IMR-90 (cell line): ENCODE measurements around the gene RBKS. TPM values are rescaled to one million over a fixed set of nuclear protein-coding genes. Genes with fewer than 3 reads are reported as not detected.
A peak's percentile ranks its signal among the peaks of the same experiment; 100 is the strongest.

Experiments
- ATAC-seq: fragments of 200-7000 bp; cut with Tn5 transposase; 2 replicates; pipeline ENCODE4 v1.9.1; 2020; ENCODE audit warnings: low read depth, mild to moderate bottlenecking, moderate library complexity
- BruUV-seq: library from RNA; stranded (reverse); fragments of 400-500 nt; replicated peaks from 2 replicates; lab custom pipeline; 2021; lab: Mats Ljungman, UMichigan
- CTCF ChIA-PET: fragments of 300-600 bp; formaldehyde crosslinking; extraction: SDS; loops from one replicate; lab custom pipeline; 2021; ENCODE audit warnings: antibody characterized with exemption; lab: Yijun Ruan, JAX
- POLR2A ChIA-PET: fragments of 300-600 bp; sonication (Branson Sonifier 250); formaldehyde crosslinking; loops from one replicate; lab custom pipeline; 2022; ENCODE audit warnings: antibody characterized with exemption; ENCODE audit not compliant: unreplicated experiment; lab: Charles Lee
- DNase-seq: peaks from one replicate; pipeline ENCODE4 v3.0.0; 2013
- H2AFZ ChIP-seq: replicated peaks from 2 replicates; pipeline ENCODE3; 2013; ENCODE audit warnings: low read length, mild to moderate bottlenecking; ENCODE audit not compliant: poor library complexity
- H2AK5ac ChIP-seq: 2 replicates; pipeline ENCODE4 v1.6.1; 2013; ENCODE audit warnings: low read depth, low read length, inconsistent platforms
- H2AK9ac ChIP-seq: replicated peaks from 2 replicates; pipeline ENCODE3; 2013; ENCODE audit warnings: mild to moderate bottlenecking, low read depth, low read length, moderate library complexity; ENCODE audit not compliant: poor library complexity
- H2BK120ac ChIP-seq: 2 replicates; pipeline ENCODE4 v1.6.1; 2013; ENCODE audit warnings: low read depth, low read length, inconsistent platforms
- H2BK15ac ChIP-seq: 3 replicates; pipeline ENCODE4 v1.6.1; 2013; ENCODE audit warnings: low read depth, low read length, inconsistent platforms
- H2BK20ac ChIP-seq: 2 replicates; pipeline ENCODE4 v1.6.1; 2013; ENCODE audit warnings: low read depth, mild to moderate bottlenecking, inconsistent platforms, low read length, moderate library complexity
- H2BK5ac ChIP-seq: 2 replicates; pipeline ENCODE4 v1.6.1; 2013; ENCODE audit warnings: mild to moderate bottlenecking, low read depth, low read length, inconsistent platforms; ENCODE audit not compliant: poor library complexity, severe bottlenecking
- H3K14ac ChIP-seq: replicated peaks from 2 replicates; pipeline ENCODE4 v1.6.1; 2013; ENCODE audit warnings: low read depth, low read length, inconsistent platforms
- H3K18ac ChIP-seq: 2 replicates; pipeline ENCODE4 v1.6.1; 2013; ENCODE audit warnings: low read depth, low read length, control low read depth
- H3K23ac ChIP-seq: 2 replicates; pipeline ENCODE4 v1.6.1; 2013; ENCODE audit warnings: low read depth, low read length, inconsistent platforms
- H3K27ac ChIP-seq: 2 replicates; pipeline ENCODE4 v1.5.1; 2013; ENCODE audit warnings: mild to moderate bottlenecking, control low read depth, low read length; ENCODE audit not compliant: insufficient read depth
- H3K27me3 ChIP-seq: 2 replicates; pipeline ENCODE4 v1.6.1; 2013; ENCODE audit warnings: low read length; ENCODE audit not compliant: control insufficient read depth, insufficient read depth
- H3K36me3 ChIP-seq: 2 replicates; pipeline ENCODE4 v1.6.1; 2013; ENCODE audit warnings: low read length, mixed read lengths; ENCODE audit not compliant: control insufficient read depth, insufficient read depth
- H3K4ac ChIP-seq: 2 replicates; pipeline ENCODE4 v1.6.1; 2013; ENCODE audit warnings: low read depth, low read length, inconsistent platforms
- H3K4me1 ChIP-seq: 2 replicates; pipeline ENCODE4 v1.6.1; 2013; ENCODE audit warnings: low read length, mixed read lengths; ENCODE audit not compliant: control insufficient read depth, insufficient read depth
- H3K4me2 ChIP-seq: 2 replicates; pipeline ENCODE4 v1.6.1; 2013; ENCODE audit warnings: low read depth, mild to moderate bottlenecking, control low read depth, low read length, moderate library complexity
- H3K4me3 ChIP-seq: 2 replicates; pipeline ENCODE4 v1.5.1; 2013; ENCODE audit warnings: low read depth, mild to moderate bottlenecking, control low read depth, low read length, moderate library complexity; ENCODE audit not compliant: insufficient read depth
- H3K56ac ChIP-seq: 2 replicates; pipeline ENCODE4 v1.6.1; 2013; ENCODE audit warnings: low read length, inconsistent platforms; ENCODE audit not compliant: insufficient read depth; ENCODE audit errors: extremely low read depth
- H3K79me1 ChIP-seq, 2 experiments: 2 replicates each; pipeline ENCODE4 v1.6.1; 2013; ENCODE audit warnings: low read length in 2 of 2, inconsistent platforms in 1 of 2, low read depth in 1 of 2
- H3K9ac ChIP-seq: 2 replicates; pipeline ENCODE4 v1.6.1; 2013; ENCODE audit warnings: low read depth, low read length, control low read depth
- H3K9me1 ChIP-seq: 2 replicates; pipeline ENCODE4 v1.6.1; 2013; ENCODE audit warnings: low read length, inconsistent platforms; ENCODE audit not compliant: insufficient read depth
- H3K9me3 ChIP-seq: 2 replicates; pipeline ENCODE4 v1.6.1; 2013; ENCODE audit warnings: low read length; ENCODE audit not compliant: control insufficient read depth, insufficient read depth
- H4K20me1 ChIP-seq: 2 replicates; pipeline ENCODE4 v1.6.1; 2013; ENCODE audit warnings: low read length, inconsistent platforms; ENCODE audit not compliant: insufficient read depth
- H4K5ac ChIP-seq: 2 replicates; pipeline ENCODE4 v1.6.1; 2013; ENCODE audit warnings: mild to moderate bottlenecking, low read depth, low read length, control low read depth
- H4K8ac ChIP-seq, 2 experiments: 2 replicates each; pipeline ENCODE4 v1.6.1; 2013; ENCODE audit warnings: low read depth in 2 of 2, low read length in 2 of 2, control low read depth in 1 of 2, inconsistent platforms in 1 of 2
- H4K91ac ChIP-seq: 2 replicates; pipeline ENCODE4 v1.6.1; 2013; ENCODE audit warnings: low read depth, low read length, inconsistent platforms; ENCODE audit not compliant: insufficient read depth
- CHD1 ChIP-seq: IDR thresholded peaks from 2 replicates; pipeline ENCODE4 v1.6.1; 2012; ENCODE audit warnings: low read depth, low read length, improper control_type of control experiment
- FOS ChIP-seq: fragments of 150-350 bp; IDR thresholded peaks from 2 replicates; pipeline ENCODE4 v1.6.1; 2016; ENCODE audit warnings: low read depth, low read length
- MAFK ChIP-seq: IDR thresholded peaks from 2 replicates; pipeline ENCODE4 v1.6.1; 2012; ENCODE audit warnings: low read depth, low read length, improper control_type of control experiment
- MAZ ChIP-seq: IDR thresholded peaks from 2 replicates; pipeline ENCODE4 v1.6.1; 2012; ENCODE audit warnings: low read depth, mild to moderate bottlenecking, low read length, improper control_type of control experiment, moderate library complexity, borderline replicate concordance
- NFE2L2 ChIP-seq: fragments of 150-350 bp; IDR thresholded peaks from 2 replicates; pipeline ENCODE4 v1.6.1; 2016; ENCODE audit warnings: low read depth, mild to moderate bottlenecking, low read length
- WGBS, 2 experiments: methylation state at CpG; one replicate each; pipeline versions ENCODE4 v1.1.5 to v1.1.7; 2013; ENCODE audit warnings: missing lambda C conversion rate in 2 of 2; ENCODE audit not compliant: insufficient read length in 1 of 2; ENCODE audit errors: extremely low coverage in 2 of 2; 5-methylcytosine and 5-hydroxymethylcytosine counted together
- dilution Hi-C: fragments of 300-500 bp; cut with HindIII; formaldehyde crosslinking; loops from one replicate; pipeline ENCODE4 v1.14.3; 2018; ENCODE audit warnings: low sequenced_read_pairs; ENCODE audit not compliant: unreplicated experiment
- in situ Hi-C: fragments of 300-500 bp; cut with MboI; formaldehyde crosslinking; loops from 3 replicates; pipeline ENCODE4 v1.14.3; 2019; ENCODE audit warnings: low sequenced_read_pairs, inconsistent platforms, mixed read lengths
- intact Hi-C: fragments of 100-400 bp; cut with micrococcal nuclease; formaldehyde crosslinking; loops from 2 replicates; pipeline ENCODE4 v1.10.0; 2022
- polyA plus RNA-seq, 3 experiments: library from polyadenylated mRNA; depleted of rRNA; stranded (reverse); fragments of >200 nt; gene quantifications; 2 replicates each; pipeline ENCODE4 v1.2.3, GENCODE V29; 2012; ENCODE audit warnings: low replicate concordance in 1 of 3
- total RNA-seq: library from RNA; depleted of rRNA; stranded (reverse); fragments of >200 nt; gene quantifications from 2 replicates; pipeline ENCODE4 v1.2.3, GENCODE V29; 2012

Gene RBKS
- total and polyA plus RNA-seq, 2 of the 4 experiments (the other 2 are of a cell fraction) = 1.1 to 1.4 TPM

GRCh38 chr2:27756544-27757498, 133.4 kb downstream of the RBKS start:
- Histone ChIP-seq H3K14ac (no peak overlapping the region), H2AK9ac (no peak overlapping the region), H4K91ac (peak overlapping the region; percentile 60), H2AFZ (no peak overlapping the region), H4K20me1 (no peaks in the 10 kb centered on the region), H3K56ac (no peak overlapping the region), H4K8ac (no peak overlapping the region; a peak in 1 of 4 replicates), H3K23ac (no peak overlapping the region), H4K5ac (no peak overlapping the region; the same call in 1 of the 2 replicates), H3K27ac (no peak overlapping the region), H3K9ac (no peak overlapping the region), H3K18ac (peak overlapping the region; percentile 46; the same call in 1 of the 2 replicates), H3K4ac (peak overlapping the region; percentile 48; the same call in 1 of the 2 replicates), H2BK20ac (peak overlapping the region; percentile 65; the same call in 1 of the 2 replicates), H2BK5ac (no peak overlapping the region), H3K4me2 (no peak overlapping the region), H3K27me3 (no peaks in the 10 kb centered on the region), H2BK120ac (peak overlapping the region; percentile 70; the same call in 1 of the 2 replicates), H3K4me1 (peaks cover 14% of the 10 kb centered on the region), H3K79me1 (no peaks in the 10 kb centered on the region), H3K9me3 (no peaks in the 10 kb centered on the region), H3K36me3 (no peaks in the 10 kb centered on the region), H2BK15ac (peak overlapping the region; percentile 61; the same call in 2 of the 3 replicates), H2AK5ac (peak overlapping the region; percentile 75), H3K4me3 (no peak overlapping the region), H3K9me1 (peaks cover 3% of the 10 kb centered on the region; the same call in 1 of the 2 replicates)
- CTCF ChIA-PET = no interaction called here
- in situ Hi-C loops = loop anchor here (5.0 kb wide), 1 partner anchor 640 kb away; no protein-coding TSS in a partner anchor
- intact Hi-C loops = loop anchor here (10.0 kb wide), 1 partner anchor 468 kb away; no protein-coding TSS in a partner anchor
- POLR2A ChIA-PET = no interaction called here
- no peak for ATAC-seq
- DNase-seq = no peak
- no CpG with 5 or more reads among the region's 8 CpGs for WGBS, 2 experiments
- BruUV-seq = no TSS peak
- dilution Hi-C loops = no loop called here
- TF ChIP-seq MAFK (no peak), NFE2L2 (no peak), FOS (no peak), MAZ (no peak), CHD1 (no peak)
